GM12872 (cell line): ENCODE measurements around the gene TNS1.

Experiments used
- CTCF ChIP-seq: IDR thresholded peaks from 3 replicates; pipeline ENCODE4 v1.5.1; 2011; ENCODE audit warnings: low read depth, mild to moderate bottlenecking, low read length, moderate library complexity; ENCODE audit not compliant: insufficient read depth

TNS1 gene

DNA sequence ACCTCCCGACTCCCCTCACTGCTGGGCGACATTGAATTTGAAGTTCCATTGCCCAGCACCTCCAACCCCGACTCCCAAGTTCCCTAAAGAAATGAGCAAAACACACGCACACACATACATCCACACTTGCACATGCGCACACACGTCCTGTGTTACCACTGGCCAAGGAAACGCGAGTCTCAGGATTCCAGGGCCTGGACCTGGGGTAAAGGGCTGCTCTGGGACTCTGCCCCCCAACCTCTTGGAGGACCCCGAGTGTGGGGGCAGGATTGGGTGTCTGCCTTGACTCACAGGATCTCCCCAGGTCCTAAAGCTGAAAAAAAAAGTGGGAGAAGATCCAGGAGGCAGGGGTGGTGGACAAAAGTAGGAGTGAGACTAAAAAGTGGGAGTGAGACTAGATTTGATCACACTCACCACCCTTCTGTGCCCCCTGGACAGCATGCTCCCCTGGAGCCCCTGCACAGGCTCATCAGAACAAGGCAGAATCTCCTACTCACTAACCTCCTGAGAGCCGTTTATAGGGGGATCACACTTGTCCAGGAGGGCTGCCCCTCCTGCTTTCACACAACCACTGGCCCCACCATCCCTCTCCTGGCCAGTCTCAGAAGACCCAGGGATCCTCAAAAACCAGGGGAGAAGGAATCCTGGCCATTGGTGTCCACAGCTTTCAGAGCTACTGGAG lies 202.2 kb downstream of the TNS1 start:
- no peak for TF ChIP-seq CTCF

GRCh38 chr2:217799563-217800432 lies 203.0 kb downstream of the TNS1 start:
- TF ChIP-seq CTCF, result no peak

DNA sequence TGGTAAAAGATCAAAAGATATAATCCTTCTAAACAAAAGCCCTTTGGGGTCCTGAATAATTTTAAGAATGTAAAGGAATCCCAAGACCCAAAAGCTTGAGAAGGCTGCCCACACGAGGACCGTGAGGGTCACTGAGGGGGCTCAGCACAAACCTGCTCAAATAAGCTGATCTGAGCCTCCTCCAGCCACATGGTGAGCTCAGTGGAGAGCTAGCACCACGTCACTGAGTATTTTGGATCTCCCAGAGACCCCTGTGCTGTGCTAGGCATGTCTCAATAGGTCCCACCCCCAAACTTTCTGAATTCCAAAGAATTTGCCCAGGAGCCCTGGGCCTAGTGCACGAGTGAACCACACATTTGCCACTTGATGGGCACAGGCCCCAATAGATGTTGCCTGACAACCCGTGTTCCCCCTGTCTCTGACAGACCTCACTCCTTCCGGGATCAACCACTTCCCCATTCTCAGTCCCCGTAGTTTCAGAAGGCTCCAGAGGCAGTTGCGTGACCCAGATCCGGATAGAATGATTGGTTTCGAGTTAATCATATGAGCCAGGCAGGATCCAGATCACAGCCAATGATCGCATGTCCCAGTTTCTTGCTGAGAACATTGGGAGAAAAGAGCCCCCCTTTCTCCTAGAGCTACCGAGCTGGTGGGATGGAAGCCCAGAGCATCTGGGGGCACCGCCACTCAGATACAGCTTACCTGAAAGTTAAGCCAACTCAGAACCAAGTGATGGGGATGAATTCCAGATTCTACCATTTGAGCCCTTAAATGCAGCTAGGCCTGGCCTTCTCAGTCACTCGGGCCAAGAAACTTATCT lies 203.8 kb downstream of the TNS1 start:
- no peak for TF ChIP-seq CTCF

GRCh38 chr2:217798191-217798590 lies 204.6 kb downstream of the TNS1 start:
- no peak for TF ChIP-seq CTCF

DNA sequence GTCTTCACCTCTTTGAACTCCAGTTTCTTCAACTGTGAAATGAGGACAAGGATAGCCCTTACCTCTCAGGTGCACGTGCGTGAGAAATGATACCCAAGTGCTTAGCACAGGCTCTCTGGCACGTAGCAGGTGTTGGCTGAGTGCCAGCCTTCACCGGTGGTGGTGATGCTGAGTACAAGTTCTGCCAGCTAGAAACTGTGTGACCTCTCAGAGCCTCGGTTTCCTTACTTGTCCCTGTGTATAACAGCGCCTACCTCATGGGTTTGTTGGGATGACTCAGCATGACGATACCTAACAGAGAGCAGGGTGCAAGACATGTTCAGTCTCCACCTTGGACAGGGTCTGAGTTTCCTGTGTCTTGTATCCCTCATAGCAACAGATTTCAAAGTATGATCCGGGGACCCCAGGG lies 205.1 kb downstream of the TNS1 start:
- no peak for TF ChIP-seq CTCF

- TF ChIP-seq CTCF, result no peak
Observed at GRCh38 chr2:217797165-217797564, 205.6 kb downstream of the TNS1 start.

GRCh38 chr2:217795706-217796465 lies 206.9 kb downstream of the TNS1 start:
- TF ChIP-seq CTCF, result no peak
